Stimulated activated CD4-positive, alpha-beta T cell treated with anti-CD3 and anti-CD28 coated beads, Interleukin-1b, Interleukin-23, amount 100 ng/mL, for 1 hour (primary cell): ENCODE measurements around the gene NHERF1.

Source experiments
- DNase-seq, 2 donors: peaks; one replicate each; pipeline ENCODE4 v3.0.0-alpha.2; 2020; ENCODE audit warnings: low read depth in 2 of 2

Gene NHERF1

DNA sequence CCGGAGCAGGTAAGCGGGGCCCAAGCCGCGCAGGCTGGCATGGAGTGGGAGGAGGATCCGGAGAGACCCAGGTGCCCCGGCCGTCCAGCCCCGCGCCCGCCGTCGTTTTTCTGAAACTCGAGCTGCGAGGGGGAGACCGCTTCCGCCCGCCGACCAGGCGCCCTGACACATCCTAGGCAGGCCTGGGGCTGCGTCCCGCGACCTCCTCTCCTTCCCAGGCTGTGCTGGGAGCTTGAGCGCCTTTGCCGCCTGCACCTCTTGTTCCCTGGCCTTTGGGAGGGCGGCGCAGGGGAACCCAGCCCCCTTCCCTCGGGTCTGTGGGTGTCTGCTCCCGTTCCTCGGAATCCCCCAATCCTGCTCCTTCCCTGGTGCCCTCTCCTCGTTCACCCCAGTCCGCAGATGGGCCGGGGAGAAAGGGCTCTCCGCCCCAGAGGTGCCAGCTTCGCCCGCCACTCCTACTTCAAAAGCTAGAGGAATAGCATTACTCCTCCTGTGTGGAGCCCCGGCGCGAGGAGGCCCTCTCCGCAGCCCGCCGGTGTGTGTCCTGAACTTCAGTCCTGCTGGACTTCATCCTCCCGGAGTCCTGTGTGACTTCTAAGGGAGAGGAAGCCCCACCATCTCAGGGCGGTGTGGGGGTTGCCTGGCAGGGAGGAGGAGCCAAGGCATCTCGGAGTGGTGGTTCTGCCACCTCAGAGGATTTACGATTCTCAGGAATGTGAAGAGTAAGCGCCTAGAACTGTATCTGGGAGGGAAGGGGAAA is 1.0 kb downstream of the NHERF1 start:
- no peak for DNase-seq

DNA sequence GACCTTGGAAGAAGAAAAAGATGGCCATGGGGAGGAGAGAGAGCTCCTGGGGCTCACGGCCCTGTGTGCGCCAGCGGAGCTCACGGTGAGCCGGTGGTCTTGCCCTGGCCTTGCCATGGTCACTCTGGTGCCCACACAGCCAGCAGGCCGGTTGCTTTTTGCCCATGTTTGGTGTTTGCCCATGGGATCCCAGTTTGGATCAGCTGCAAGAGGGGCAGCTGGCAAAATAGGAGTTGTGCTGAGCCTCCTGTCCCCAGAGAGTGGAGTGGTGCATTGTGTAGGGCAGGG is 1.6 kb downstream of the NHERF1 start:
- no peak for DNase-seq

DNA sequence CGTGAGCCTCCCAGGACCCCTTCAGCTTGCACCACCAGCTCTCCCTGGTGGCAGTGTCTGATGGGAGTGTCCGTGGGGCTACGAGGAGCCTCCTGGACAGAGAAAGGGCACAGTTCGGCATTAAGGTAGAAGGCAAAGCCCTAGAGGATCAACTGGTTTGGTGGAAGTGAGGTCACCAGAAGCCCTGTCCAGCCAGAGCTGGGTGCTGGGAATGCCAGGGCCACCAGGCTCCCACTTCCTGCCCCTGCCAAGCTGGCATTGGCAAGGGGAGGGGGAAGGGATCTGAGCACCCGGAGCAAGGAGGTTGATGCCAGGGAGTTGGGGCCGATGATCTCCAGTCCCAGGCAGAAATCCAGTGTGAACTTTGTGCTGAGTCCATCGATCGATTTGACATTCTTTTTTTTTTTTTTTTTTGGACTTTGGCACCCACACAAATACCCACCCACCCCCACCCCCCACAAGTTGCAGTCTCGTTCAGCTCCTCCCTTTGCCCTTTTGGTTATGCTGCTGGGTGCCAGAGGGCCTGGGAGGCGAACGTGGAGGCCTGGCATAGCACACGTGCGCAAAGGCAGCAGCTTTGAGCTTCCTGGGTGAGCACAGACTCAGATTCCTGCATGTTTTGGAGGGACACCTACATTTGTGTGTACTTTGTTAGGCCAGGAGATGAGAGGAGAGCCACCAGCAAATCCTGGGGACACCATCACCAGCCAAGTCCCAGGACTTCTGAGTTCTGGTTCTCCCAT is 2.1 kb downstream of the NHERF1 start:
- no peak for DNase-seq

DNA sequence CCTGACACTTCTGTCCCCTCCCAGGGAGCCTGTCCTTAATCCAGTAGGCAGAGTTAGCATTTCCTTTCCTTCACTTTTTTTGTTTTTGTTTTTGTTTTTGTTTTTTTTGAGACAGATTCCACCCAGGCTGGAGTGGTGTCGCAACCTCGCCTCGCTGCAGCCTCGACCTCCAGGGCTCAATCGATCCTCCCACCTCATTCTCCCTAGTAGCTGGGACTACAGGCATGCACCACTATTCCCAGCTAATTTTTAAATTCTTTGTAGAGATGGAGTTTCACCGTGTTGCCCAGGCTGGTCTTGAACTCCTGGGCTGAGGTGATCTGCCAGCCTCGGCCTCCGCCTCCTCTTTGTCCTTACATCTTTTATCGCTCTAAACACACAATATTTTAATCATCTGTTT is 4.0 kb downstream of the NHERF1 start:
- DNase-seq = no peak

DNA sequence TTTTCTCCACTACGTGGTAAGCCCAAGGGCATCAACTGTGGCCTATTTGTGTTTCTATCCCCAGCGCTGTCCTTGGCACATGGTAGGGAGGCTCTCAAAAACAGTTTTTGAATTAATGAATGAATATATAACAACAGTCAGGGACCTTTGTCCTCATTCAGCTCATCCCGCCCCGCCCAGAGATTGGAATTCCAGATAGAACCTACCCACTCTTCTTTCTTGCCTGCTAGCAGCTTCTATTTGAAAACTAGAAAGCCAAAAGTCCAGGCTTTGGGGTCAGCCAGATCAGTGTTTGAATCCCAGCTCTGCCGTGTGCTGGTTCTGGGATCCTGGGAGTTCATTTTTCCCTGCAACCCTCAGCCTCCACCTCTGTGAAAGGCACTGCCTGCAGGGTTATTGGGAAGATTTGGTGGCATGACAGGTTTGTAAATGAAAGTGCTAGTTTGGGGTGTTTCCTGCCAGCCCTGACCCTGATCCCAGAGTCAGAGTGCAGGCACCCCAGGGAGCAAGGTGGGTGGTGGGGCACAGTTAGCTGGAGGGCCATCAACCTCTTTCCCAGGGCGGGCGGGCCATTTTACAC is 4.5 kb downstream of the NHERF1 start:
- DNase-seq = no peak

DNA sequence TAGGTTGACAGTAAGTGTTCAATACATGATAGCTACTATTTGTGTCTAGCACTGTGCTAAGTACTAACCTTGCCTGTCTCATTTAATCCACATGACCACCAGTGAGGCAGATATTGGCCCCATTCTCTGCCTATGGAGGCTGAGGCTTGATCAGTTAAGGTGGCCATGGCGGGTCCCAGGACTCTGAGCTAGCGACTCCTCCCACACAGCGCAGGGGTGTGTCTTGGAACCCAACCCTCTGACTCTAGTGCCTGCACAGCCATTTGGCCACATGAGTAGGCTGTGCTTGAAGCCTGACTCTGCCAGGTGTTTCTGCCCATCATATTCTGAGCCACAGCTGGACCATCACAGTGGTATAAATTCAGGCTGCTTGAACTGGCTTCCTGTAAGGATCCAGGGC is 6.4 kb downstream of the NHERF1 start:
- DNase-seq = no peak

DNA sequence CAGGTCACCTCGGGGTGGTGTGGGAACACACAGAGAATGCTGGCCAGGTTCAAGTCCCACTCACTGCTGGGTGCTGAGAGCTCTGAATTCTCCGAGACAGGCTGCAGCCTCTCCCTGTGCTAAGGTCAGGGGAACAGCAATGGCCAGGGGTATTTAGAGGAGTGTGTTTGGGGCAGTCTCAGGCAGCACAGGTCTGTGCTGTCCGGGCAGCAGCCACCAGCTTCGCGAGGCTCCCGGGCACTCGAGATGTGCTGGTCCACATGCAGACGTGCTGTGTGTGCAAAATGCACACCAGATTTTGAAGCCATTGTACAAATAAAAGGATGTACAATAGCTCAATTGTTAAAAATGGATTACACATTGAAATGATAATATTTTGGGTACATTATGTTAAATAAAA is 7.1 kb downstream of the NHERF1 start:
- DNase-seq = no peak

DNA sequence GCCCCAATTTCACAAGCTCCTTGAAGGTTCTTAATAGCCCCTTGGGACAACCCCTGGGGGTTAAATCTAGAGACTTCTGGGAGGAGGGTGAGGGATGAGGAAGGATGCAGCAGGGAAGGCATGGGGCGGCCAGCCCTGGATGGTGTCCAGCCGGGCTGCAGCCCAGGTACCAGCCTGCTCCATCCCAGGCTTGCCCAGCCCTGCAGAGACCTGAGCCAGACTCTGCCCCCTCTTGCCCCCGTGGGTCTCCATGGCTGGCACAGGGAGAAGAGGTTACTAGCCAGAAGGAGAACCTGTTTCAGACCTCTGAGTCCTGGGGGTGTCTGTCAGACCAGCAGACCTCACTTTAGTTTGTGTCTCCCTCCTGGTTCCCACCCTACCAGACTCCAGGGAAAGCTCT is 8.5 kb downstream of the NHERF1 start:
- no peak for DNase-seq

DNA sequence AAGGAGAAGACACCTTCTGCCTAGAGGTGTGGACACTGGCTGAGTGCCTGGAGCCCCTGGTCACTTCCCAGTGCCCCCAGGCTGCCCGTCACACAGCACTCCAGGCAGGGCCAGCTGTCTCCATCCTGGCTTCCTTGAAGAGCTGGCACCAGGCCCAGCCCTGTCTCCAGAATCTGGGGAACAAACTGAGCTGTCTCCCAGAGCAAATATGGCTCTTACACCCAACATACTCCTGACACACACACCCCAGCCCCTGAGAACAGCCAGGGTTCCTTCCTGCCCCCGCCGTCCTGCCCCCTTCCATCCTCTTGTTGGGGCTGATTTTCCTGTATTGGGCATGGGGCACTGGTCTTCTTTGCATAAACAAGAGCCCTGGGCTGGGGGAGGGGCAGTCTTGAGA is 9.1 kb downstream of the NHERF1 start:
- no peak for DNase-seq

DNA sequence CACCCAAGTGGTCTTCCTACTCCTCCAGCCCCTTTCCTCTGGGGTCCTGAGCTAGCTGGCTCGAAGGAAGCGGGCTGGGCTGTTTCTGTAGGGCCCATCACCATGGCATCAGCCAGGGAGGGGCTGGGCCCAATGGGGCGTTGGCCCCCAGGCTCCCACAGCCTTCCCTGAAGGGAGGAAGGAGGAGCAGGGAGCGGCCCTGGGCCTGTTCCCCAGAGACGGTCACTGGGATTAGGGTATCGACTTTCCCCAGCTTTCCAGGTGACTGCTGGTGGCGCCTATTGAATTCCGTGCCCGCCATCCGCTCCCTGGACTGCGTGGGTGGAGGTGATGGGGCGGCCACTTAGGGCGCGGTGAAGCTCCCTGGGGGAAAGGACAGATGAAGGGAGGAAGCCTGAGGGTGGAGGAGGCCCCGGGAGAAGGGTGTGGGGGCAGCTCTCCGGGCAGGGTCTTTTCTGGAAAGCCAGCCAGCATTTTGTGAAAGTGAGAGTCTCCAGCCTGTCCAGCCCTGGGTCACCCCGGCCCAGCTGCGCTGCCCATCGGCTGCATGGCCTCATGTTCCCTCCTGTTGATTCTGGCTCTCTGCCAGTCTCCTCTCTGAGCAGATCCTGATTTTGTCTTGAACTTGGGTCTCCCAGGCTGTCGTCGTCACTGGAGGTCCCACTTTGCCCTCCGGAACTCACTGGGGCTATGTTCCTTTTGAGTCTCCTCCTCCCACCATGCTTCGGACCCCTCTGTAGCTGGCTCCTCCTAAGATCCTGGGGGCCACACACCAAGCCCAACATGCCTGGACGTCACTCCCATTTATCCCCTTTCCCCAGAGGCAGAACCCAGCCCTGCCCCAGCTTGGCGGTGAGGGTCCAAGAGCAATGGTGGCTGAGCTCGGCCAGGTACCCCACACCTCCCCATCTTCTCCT is 9.8 kb downstream of the NHERF1 start:
- no peak for DNase-seq

DNA sequence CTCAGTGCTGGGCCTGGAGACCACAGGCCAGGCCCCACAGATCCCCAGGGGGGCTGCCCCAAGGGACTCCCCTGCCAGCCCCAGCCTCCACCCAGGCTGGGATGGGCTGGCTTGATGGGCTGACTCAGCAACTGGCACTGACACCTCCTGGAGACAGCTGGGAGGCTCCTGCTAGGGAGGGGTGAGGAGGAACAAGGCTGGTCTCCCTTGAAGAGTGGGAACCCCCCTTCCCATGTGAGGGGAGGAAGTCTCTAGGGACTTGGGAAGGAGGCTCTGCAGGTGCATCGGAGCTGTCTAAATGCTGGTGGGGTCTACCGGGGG is 10.4 kb downstream of the NHERF1 start:
- DNase-seq = no peak

DNA sequence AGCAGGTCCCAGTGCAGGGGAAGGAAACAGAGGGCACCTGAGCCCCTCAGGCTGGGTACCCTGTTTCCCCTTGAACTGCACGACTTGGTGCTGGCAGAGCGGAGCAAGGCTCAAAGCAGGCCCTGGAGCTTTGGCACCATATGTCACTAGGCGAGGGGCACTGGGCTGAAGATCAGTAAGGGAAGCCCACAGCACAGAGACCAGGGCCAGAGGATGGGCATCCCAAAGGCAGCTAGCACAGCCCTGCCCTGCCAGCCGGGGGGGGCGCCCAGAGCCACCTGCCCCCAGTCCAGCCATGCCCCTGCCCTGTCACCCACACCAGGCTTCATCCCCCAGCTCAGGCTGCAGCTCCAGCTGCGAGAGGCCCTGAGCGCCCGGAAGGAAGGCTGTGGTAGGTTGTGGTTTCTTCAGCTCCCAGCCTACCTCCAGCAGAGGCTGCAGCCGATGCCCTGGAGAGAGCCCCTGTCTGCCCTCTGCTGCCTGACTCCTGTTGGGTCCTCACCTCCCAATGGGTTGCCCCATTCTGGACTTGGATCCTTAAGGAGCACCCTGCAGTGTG is 10.9 kb downstream of the NHERF1 start:
- no peak for DNase-seq

DNA sequence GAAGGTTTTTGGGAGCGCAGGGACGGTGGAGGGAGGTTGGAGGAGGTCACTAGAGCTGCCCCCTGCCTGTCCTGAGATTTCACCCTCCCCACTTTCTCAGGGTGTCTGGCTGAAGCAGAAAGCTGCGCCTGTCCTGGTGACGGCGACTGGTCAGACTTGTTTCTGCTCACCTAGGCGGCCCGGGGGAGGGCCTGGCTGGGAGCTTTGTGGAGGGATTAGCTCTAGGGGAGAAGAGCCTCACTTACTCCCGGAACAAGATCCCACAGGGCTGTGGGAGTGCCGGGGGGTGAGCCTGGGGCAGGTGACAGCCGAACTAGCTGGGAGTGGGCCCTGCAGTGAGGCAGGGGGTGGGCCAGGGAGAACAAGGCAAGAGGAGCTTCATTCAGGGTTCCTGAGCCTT is 11.5 kb downstream of the NHERF1 start:
- no peak for DNase-seq

DNA sequence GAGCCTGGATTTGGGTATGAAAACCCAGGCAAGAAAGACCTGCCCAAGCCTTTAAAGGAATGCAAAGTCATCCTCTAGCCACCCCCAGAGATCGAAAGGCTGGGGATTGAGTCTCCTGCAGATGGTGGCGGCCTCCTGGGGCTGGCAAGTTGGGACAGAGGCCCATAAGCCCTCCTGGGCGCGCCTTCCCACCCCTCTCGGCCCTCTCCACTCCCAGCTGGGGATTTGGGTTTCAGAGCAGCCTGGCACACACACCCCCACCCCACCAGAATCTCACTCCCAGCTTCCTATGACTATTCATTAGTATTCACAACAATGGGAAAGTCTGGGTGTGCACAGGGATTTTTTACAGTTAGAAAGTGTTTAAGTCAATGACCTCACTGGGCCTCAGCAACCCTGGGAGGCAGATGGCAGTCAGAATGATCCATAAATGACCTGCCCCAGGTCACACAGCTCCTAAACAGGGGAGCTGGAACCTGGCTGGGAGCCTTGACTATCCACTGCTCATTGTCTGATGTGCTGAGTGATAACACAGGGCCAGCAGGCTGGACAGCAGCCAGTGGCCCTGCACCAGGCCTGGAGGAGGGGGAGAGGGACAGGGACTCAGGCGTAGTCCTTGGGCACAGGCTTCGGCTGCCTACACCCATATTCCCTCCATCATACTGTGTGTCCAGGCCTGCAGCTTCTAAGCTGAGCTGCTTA is 12.1 kb downstream of the NHERF1 start:
- DNase-seq = no peak

DNA sequence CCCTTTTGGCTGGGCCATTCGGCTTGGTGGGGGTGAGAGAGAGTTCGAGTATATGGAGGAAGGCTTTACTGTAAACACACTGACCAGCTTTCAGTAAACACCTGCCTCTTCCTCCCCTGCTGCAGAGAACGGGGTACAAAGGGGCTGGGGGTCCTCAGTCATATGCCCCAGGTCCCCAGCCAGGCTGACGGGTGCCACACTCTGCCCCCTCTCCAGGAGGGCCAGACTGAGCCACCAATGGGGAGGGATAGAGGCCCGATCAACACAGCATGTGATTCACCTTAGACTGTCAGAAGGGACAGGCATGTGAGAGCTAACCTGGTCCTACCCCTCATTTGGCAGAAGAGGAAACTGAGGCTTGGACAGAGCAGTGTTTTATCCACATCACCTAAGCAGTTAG is 13.0 kb downstream of the NHERF1 start:
- no peak for DNase-seq

DNA sequence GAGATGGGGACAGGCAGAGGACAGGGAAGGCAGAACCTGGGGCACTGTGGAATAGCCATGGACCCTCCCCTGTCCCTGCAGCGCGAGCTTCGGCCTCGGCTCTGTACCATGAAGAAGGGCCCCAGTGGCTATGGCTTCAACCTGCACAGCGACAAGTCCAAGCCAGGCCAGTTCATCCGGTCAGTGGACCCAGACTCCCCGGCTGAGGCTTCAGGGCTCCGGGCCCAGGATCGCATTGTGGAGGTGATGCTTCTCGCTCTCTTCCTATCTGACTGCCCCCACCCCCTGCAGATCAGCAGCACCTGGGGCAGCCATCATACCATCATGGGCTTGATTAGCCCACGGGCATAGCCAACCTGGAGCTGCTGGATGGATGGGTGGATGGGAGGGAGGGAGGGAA is 13.5 kb downstream of the NHERF1 start:
- no peak for DNase-seq

DNA sequence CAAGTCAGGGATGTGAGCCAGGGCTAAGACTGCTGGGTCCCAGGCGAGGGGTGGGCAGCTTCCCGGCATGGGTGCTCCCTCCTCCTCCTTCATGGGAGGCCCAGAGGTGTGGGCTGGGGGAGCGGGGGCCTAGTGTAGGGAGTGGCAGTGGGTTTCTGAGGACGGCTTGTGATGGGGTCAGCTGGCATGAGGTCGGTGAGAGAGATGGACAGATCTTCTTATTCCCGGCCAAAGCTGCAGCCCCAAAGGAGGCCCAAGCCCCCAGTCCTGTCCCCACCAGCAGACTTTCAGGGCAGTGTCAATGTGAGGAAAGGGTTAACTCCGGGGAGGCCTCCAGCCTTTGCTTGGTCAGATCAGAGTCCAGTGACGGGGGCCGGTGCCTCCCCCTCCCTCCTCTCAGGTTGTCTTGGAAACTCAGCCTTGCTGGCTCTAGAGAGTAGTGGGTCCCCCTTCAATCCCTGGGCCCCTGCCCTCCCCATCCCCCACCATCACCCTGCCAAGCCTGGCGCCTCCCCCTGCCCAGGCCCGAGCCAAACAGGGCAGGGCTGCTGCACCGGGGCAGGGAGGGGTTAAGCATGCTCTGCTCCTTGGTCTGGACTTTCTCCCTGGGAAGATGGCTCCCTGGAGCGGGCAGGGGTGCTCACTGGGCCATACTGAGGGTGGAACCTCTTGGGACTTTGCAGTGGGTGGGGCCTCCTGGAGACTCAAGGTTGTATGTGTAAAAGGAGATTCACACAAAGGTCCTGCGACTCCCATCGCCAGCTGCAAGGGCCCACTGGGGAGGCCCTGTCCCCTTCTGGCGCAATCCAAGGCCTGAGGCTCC is 15.3 kb downstream of the NHERF1 start:
- no peak for DNase-seq

DNA sequence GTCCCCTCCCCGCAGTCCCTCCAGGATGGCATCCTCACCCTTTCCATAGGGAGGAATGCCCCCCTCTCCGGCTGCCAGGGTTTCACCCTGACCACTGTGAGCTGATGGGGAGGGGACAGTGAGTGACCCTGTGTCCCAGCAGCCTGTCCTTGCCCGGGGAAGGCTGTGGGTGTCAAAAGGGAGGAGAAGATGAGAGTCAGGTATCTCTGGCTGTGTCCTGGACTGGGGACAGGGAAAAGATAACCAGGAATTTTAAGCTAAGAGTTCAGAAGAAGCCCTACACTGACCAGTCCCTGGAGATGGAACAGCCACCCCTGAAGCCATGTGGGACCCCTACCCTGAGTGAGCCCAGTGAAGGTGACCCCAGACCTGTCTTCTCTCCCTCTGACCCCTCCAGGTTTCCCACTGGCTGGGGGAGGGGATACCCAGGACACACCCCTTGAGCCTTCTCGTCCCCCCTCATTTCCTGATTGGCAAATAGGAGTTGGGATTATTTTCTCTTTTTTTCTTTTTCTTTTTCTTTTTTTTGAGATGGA is 16.4 kb downstream of the NHERF1 start:
- DNase-seq = no peak

DNA sequence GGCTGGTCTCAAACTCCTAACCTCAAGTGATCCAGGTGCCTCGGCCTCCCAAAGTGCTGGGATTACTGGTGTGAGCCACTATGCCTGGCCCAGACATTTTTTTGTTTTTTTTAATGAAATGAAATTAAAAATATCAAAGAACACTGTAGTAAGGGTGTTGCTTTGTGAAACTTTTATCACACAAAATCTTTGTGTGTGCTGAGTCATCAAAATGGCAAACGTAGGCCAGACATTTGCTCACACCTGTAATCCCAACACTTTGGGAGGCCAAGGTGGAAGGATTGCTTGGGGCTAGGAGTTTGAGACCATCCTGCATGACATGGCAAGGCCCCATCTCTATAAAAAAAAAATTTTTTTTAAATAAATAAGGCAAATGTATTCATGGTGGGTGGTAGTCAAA is 18.0 kb downstream of the NHERF1 start:
- DNase-seq = no peak

DNA sequence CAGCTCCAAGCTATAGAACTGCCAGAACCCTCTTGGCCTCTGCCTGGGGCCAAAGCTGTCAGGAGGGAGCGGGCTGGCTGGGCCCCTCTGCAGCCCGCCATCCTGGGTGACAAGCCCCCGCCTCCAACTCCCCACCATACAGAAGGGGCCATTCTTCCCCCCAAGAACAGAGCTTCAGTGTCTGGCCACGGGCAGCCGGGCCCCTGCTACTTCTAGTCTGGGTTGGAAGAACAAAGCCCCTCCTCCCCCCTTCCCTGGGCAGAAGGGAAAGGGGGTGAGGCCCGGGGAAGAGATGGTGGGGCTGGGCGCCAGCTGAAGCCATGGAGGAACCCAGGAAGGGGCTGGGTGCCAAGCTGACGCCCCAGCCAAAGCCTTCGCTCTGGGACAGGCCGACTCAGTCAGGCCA is 18.7 kb downstream of the NHERF1 start:
- DNase-seq = no peak
